Measurements from ENCODE around the gene KRTAP3-2. TPM values are rescaled to one million over a fixed set of nuclear protein-coding genes. Genes with fewer than 3 reads are reported as not detected.

The KRTAP3-2 gene
- polyA plus RNA-seq, 1 experiment: not detected

- no peaks in the 10 kb centered on the region for H3K27me3 ChIP-seq (ENCODE audit: control insufficient read depth, insufficient read depth, low read length)
- no peak overlapping the region for H3K4me3 ChIP-seq (ENCODE audit: low read depth, low read length)
- DNase-seq (ENCODE audit: low read depth): peak; percentile 61
- CTCF ChIA-PET: interaction anchor here (1.0 to 1.3 kb wide), 5 partner anchors 9 to 64 kb away, joined by 3 to 6 read pairs (median 3); no protein-coding TSS in a partner anchor
- H3K36me3 ChIP-seq (ENCODE audit: control insufficient read depth, insufficient read depth, low read length): no peaks in the 10 kb centered on the region
- POLR2A ChIA-PET: interaction anchor here (0.6 kb wide), 1 partner anchor 149 kb away, joined by 3 read pairs; no protein-coding TSS in a partner anchor
- no peak for TF ChIP-seq CTCF (IDR thresholded peaks at IDR 0.05; ENCODE audit: insufficient read depth, low read depth, low read length)
Measured at GRCh38 chr17:40961591-40961990, 38.1 kb downstream of the KRTAP3-2 start.

GRCh38 chr17:40960144-40960543 lies 39.6 kb downstream of the KRTAP3-2 start:
- ChIA-PET POLR2A (no interaction called here), CTCF (interaction anchor here (0.9 kb wide), 1 partner anchor 703 kb away, joined by 3 read pairs; no protein-coding TSS in a partner anchor)

GRCh38 chr17:40958086-40958953 lies 41.4 kb downstream of the KRTAP3-2 start:
- H3K36me3 ChIP-seq (ENCODE audit: control insufficient read depth, insufficient read depth, low read length): no peaks in the 10 kb centered on the region
- H3K4me3 ChIP-seq (ENCODE audit: low read depth, low read length): no peak overlapping the region
- ChIA-PET POLR2A (no interaction called here), CTCF (interaction anchor here (0.6 to 1.4 kb wide), 7 partner anchors 49 to 592 kb away, joined by 3 to 6 read pairs (median 3); no protein-coding TSS in a partner anchor)
- no peak for DNase-seq (ENCODE audit: low read depth)
- H3K27me3 ChIP-seq (ENCODE audit: control insufficient read depth, insufficient read depth, low read length): no peaks in the 10 kb centered on the region
- TF ChIP-seq CTCF (IDR thresholded peaks at IDR 0.05; ENCODE audit: insufficient read depth, low read depth, low read length): no peak

More at GRCh38 chr17:40960144-40960543, 39.6 kb downstream of the KRTAP3-2 start:
- H3K4me3 ChIP-seq (ENCODE audit: low read depth, low read length): no peak overlapping the region
- no peak for TF ChIP-seq CTCF (IDR thresholded peaks at IDR 0.05; ENCODE audit: insufficient read depth, low read depth, low read length)
- no peak for DNase-seq (ENCODE audit: low read depth)
- no peaks in the 10 kb centered on the region for H3K36me3 ChIP-seq (ENCODE audit: control insufficient read depth, insufficient read depth, low read length)
- no peaks in the 10 kb centered on the region for H3K27me3 ChIP-seq (ENCODE audit: control insufficient read depth, insufficient read depth, low read length)

GRCh38 chr17:40956401-40957254 lies 43.1 kb downstream of the KRTAP3-2 start:
- Histone ChIP-seq H3K27me3 (ENCODE audit: control insufficient read depth, insufficient read depth, low read length) (no peaks in the 10 kb centered on the region), H3K36me3 (ENCODE audit: control insufficient read depth, insufficient read depth, low read length) (no peaks in the 10 kb centered on the region), H3K4me3 (ENCODE audit: low read depth, low read length) (no peak overlapping the region)
- ChIA-PET CTCF (interaction anchor here (0.6 to 1.5 kb wide), 3 partner anchors 12 to 366 kb away, joined by 3 to 5 read pairs (median 3); no protein-coding TSS in a partner anchor), POLR2A (interaction anchor here (0.6 kb wide), 1 partner anchor 141 kb away, joined by 4 read pairs; no protein-coding TSS in a partner anchor)
- no peak for TF ChIP-seq CTCF (IDR thresholded peaks at IDR 0.05; ENCODE audit: insufficient read depth, low read depth, low read length)
- DNase-seq (ENCODE audit: low read depth): peak; percentile 93

Data from BJ (cell line).